Activated CD4-positive, alpha-beta T cell treated with anti-CD3 and anti-CD28 coated beads, Interleukin-2, amount 10 ng/mL, durations not matched to agents 24 days and 14 days (primary cell): Measurements from ENCODE around the gene ZCCHC7. TPM values are rescaled to one million over a fixed set of nuclear protein-coding genes. Genes with fewer than 3 reads are reported as not detected.
"Not testable (repeated sequence)": the region's sequence is repeated elsewhere in the genome, so short reads cannot be mapped to it uniquely, and the experiment has no call there.

Source experiments
- DNase-seq: peaks from one replicate; pipeline ENCODE4 v3.0.0; 2022
- H3K27ac Mint-ChIP-seq: one replicate; pipeline ENCODE4 v1.8.0; 2022; ENCODE audit warnings: mild to moderate bottlenecking, mixed read lengths
- H3K27me3 Mint-ChIP-seq: one replicate; pipeline ENCODE4 v1.8.0; 2022; ENCODE audit warnings: mixed read lengths
- H3K36me3 Mint-ChIP-seq: one replicate; pipeline ENCODE4 v1.8.0; 2022; ENCODE audit warnings: low read depth, mild to moderate bottlenecking, mixed read lengths
- H3K4me1 Mint-ChIP-seq: one replicate; pipeline ENCODE4 v1.8.0; 2021; ENCODE audit warnings: mixed read lengths
- H3K4me3 Mint-ChIP-seq: one replicate; pipeline ENCODE4 v1.8.0; 2022; ENCODE audit warnings: mild to moderate bottlenecking, moderate library complexity, mixed read lengths
- H3K9me3 Mint-ChIP-seq: one replicate; pipeline ENCODE4 v1.8.0; 2021; ENCODE audit warnings: mixed read lengths
- intact Hi-C: fragments of 100-400 bp; cut with micrococcal nuclease; formaldehyde crosslinking; loops from one replicate; pipeline ENCODE4 v1.15.1; 2023
- total RNA-seq: library from RNA; stranded (reverse); gene quantifications from 2 replicates; pipeline ENCODE4 v1.2.3, GENCODE V29; 2022

ZCCHC7 gene
- total RNA-seq, 1 donor from 2014 or later, result 25.3 TPM

DNA sequence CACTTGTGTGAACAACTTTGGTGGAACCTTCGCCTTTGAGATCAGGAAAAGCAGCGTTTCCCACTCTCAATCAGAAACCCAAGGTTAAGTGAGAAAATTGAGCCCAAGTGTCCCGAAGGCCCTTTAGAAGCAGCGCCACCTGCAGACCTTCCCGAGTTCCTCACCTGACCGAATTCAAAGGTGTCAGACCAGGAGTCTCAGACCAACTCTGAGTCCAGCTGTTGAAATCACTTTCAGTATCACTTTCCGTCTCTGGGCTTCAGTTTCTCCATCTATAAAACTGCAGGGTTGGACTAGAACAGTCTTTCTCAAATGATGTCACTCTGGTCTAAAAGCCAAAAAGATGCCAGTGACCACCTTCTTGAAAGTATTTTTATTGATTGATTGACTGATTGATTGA lies 270.4 kb downstream of the ZCCHC7 start:
- no peaks in the 10 kb centered on the region for H3K27me3 Mint-ChIP-seq
- no peaks in the 10 kb centered on the region for H3K4me1 Mint-ChIP-seq
- peak; percentile 80 for DNase-seq
- H3K4me3 Mint-ChIP-seq, result no peak overlapping the region
- no peaks in the 10 kb centered on the region for H3K36me3 Mint-ChIP-seq
- intact Hi-C loops, result loop anchor here (5.0 kb wide), 1 partner anchor 393 kb away; no protein-coding TSS in a partner anchor
- no peak overlapping the region for H3K27ac Mint-ChIP-seq
- H3K9me3 Mint-ChIP-seq, result no peaks in the 10 kb centered on the region

DNA sequence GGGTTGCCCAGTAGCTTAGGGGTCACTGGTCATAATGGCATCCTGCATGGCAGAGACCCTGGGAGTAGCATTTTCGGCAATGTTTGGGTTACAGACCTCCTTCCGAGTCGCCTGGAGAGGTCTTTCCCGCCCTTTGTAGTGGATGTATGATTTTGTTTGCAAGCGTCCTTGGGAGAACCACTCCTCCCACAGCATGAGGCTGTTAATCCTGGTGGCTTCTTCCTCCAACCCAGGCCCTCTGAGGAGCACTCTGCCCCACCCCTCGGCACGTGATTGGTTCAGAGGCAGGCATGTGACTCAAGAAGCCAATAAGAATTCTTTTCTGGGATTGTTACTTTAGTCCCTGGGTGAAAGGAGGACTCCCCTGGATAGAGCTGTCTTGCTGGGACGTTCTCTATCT lies 271.9 kb downstream of the ZCCHC7 start:
- Mint-ChIP-seq H3K27me3 (no peaks in the 10 kb centered on the region), H3K27ac (no peak overlapping the region)
- intact Hi-C loops, result loop anchor here (5.0 kb wide), 1 partner anchor 395 kb away; no protein-coding TSS in a partner anchor

DNA sequence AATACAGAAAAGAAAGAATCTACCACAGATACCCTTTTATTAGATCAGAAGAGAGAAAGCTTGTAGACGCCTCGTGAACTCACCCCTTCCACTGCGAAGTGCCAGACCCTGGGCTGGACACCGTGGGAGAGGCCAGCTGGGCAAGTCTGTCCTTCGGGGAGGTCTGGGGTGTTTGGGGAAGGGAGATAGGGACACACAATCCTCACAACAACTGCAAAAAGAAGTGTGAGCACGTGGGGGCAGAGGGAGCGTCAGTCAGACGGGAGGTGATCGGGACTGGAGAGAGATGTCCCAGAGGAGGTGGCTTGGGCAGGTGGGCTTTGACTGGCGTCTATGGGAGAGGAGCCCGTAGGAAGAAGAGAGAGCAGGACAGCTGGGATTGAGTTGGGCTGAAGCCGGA lies 274.9 kb downstream of the ZCCHC7 start:
- Mint-ChIP-seq H3K27ac (no peak overlapping the region), H3K9me3 (no peaks in the 10 kb centered on the region), H3K36me3 (no peaks in the 10 kb centered on the region), H3K4me3 (no peak overlapping the region), H3K4me1 (no peaks in the 10 kb centered on the region), H3K27me3 (no peaks in the 10 kb centered on the region)
- intact Hi-C loops, result no loop called here
- DNase-seq, result no peak

More for the DNA sequence above, 271.9 kb downstream of the ZCCHC7 start:
- Mint-ChIP-seq H3K4me3 (no peak overlapping the region), H3K9me3 (no peaks in the 10 kb centered on the region), H3K36me3 (no peaks in the 10 kb centered on the region), H3K4me1 (no peaks in the 10 kb centered on the region)
- no peak for DNase-seq

DNA sequence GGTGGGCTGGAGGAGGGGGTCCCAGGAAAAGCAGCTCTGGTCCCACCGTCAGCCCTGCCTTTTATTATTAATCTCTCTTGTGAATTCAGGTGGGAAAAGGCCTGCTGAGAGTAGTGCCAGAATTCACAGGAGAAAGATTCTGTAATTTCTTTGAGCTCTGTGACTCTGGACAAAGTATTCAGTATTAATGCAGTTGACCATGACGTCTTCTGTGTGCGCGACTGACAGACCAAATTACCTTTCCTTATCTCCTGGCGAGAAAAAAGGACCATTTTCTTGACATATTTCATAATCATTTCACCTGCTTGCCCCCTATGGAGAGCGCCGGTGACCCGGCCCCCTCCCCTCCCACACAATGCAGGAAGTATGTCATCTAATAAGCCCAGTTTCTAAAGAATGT lies 275.3 kb downstream of the ZCCHC7 start:
- Mint-ChIP-seq H3K4me3 (no peak overlapping the region), H3K4me1 (no peaks in the 10 kb centered on the region), H3K36me3 (no peaks in the 10 kb centered on the region), H3K9me3 (no peaks in the 10 kb centered on the region), H3K27me3 (no peaks in the 10 kb centered on the region), H3K27ac (no peak overlapping the region)
- DNase-seq, result no peak
- intact Hi-C loops, result no loop called here

DNA sequence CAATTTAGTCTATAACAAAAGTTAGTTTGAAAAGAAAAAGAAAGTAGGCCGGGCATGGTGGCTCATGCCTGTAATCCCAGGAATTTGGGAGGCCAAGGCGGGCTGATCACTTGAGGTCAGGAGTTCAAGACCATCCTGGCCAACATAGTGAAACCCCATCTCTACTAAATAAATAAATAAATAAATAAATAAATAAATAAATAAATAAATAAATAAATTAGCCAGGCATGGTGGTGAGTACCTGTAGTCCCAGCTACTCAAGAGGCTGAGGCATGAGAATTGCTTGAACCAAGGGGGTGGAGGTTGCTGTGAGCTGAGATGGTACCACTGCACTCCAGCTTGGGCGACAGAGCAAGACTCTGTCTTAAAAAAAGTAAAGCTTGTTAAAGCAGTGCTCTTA lies 277.6 kb downstream of the ZCCHC7 start:
- intact Hi-C loops, H3K4me3 Mint-ChIP-seq, H3K27ac Mint-ChIP-seq, H3K9me3 Mint-ChIP-seq, H3K27me3 Mint-ChIP-seq, DNase-seq, H3K4me1 Mint-ChIP-seq, H3K36me3 Mint-ChIP-seq: not testable (repeated sequence)

DNA sequence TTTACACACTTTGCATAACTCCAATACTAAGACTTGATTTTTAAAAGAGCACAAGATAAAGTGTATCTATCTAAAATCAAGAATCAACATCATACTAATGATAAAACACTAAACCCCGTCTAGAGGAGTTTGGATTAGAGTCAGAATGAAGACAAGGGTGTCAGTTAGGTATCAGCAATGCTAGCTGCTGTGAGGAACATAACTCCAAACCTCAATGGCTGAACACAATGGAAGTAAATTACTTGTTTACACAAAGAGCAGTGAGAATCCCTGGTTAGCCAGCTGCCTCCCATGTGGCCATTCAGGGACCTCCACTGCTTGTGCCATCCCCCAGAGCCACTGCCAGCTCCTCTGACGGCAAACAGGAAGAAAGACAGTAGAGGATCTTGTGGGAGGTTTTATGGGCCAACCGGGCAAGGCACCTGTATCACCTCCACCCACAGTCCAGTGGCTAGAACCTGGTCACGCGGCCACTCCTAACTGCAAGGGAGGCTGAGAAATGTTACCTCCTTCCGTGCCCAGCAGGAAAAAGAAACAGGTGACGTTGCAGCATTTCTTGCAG lies 278.2 kb downstream of the ZCCHC7 start:
- Mint-ChIP-seq H3K4me1 (no peaks in the 10 kb centered on the region), H3K36me3 (no peaks in the 10 kb centered on the region), H3K9me3 (no peaks in the 10 kb centered on the region), H3K27ac (no peak overlapping the region), H3K27me3 (peaks cover 3% of the 10 kb centered on the region), H3K4me3 (no peak overlapping the region)
- DNase-seq, result no peak
- intact Hi-C loops, result no loop called here

DNA sequence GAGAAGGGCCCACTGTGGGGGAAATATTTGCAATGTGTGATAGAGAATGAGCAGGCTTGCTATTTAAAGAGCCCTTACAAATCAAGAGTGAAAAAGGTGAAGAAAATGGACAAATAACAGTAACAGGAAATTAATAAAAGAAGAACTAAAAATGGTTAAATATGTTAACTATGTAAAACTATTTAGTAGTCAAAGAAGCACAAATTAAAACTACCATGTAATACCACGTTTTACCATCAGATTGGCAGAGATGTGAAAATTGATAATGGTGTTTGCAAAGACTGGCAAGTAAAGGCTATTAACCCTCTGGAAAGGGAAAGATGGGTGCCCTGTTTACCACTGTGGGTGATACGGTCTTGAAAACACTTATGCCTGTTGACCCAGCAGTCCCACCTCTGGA lies 279.0 kb downstream of the ZCCHC7 start:
- no peak for DNase-seq
- H3K36me3 Mint-ChIP-seq, result no peaks in the 10 kb centered on the region
- H3K9me3 Mint-ChIP-seq, result no peaks in the 10 kb centered on the region
- H3K27ac Mint-ChIP-seq, result no peak overlapping the region
- no peaks in the 10 kb centered on the region for H3K4me1 Mint-ChIP-seq
- intact Hi-C loops, result no loop called here
- peaks cover 3% of the 10 kb centered on the region for H3K27me3 Mint-ChIP-seq
- no peak overlapping the region for H3K4me3 Mint-ChIP-seq

DNA sequence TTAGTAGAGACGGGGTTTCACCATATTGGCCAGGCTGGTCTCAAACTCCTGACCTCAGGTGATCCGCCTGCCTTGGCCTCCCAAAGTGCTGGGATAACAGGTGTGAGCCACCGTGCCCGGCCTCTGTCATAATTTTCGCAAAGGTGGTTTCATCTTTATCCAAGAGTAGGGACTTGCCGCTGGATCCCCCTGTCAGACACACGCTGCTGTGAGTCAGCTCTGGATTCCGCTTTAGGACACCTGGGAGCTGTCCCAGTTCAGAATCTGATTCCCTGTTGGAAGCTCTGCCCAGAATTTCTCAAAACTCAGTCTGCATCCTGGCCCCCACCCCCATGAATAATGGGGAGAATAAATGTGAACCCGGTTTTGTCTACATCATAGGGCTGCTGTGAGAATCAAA lies 284.2 kb downstream of the ZCCHC7 start:
- no peak overlapping the region for H3K27ac Mint-ChIP-seq
- no peak for DNase-seq
- H3K36me3 Mint-ChIP-seq, result no peaks in the 10 kb centered on the region
- H3K4me3 Mint-ChIP-seq, result no peak overlapping the region
- H3K4me1 Mint-ChIP-seq, result peaks cover 7% of the 10 kb centered on the region
- peaks cover 7% of the 10 kb centered on the region for H3K27me3 Mint-ChIP-seq
- no peaks in the 10 kb centered on the region for H3K9me3 Mint-ChIP-seq
- intact Hi-C loops, result no loop called here

DNA sequence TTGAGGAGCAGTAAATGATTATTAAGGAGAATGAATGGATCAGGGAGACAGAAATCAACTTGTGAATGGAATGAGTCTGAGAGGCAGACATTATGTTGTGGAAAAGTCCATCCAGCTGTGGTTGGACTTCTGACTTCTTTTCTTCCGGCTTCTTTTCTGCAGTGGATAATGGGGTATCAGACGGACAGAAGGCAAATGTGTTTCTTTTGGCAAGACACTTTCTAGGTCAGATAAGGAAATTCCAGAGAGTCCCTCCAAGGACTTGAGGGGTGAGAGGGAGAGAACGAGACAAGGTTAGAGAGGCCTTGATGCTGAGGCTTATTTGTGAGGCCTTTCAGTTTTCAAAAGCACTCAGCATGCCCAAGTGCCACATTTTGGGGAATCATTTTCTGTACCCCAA lies 285.0 kb downstream of the ZCCHC7 start:
- intact Hi-C loops, result no loop called here
- H3K4me3 Mint-ChIP-seq, result no peak overlapping the region
- peaks cover 7% of the 10 kb centered on the region for H3K27me3 Mint-ChIP-seq

DNA sequence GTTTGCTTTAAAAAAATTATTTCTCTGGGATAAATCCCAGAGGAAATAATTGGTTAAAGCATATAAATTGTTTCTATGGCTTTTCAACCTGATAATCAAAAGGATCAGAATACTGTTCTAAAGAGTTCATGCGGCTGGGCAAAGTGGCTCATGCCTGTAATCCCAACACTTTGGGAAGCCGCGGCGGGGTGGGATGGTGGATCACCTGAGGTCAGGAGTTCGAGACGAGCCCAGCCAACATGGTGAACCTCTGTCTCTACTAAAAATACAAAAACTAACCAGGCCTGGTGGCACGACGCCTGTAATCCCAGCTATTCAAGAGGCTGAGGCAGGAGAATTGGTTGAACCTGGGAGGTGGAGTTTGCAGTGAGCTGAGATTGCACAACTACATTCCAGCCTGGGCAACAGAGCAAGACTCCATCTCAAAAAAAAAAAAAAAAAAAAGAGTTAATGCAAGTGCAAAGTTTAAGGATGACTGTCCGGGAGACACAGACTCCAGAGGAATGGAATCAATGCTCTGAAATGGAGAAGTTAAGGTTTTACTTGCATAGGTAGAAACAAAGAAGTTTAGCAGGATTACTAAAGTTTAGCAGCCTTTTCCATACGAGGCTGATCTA lies 285.5 kb downstream of the ZCCHC7 start:
- Mint-ChIP-seq H3K4me1 (peaks cover 7% of the 10 kb centered on the region), H3K36me3 (no peaks in the 10 kb centered on the region), H3K9me3 (no peaks in the 10 kb centered on the region), H3K4me3 (no peak overlapping the region), H3K27me3 (peaks cover 7% of the 10 kb centered on the region), H3K27ac (no peak overlapping the region)
- no peak for DNase-seq
- intact Hi-C loops, result no loop called here

More for the DNA sequence above, 285.0 kb downstream of the ZCCHC7 start:
- H3K9me3 Mint-ChIP-seq, result no peaks in the 10 kb centered on the region
- no peak overlapping the region for H3K27ac Mint-ChIP-seq
- no peak for DNase-seq
- no peaks in the 10 kb centered on the region for H3K36me3 Mint-ChIP-seq
- H3K4me1 Mint-ChIP-seq, result peaks cover 7% of the 10 kb centered on the region

DNA sequence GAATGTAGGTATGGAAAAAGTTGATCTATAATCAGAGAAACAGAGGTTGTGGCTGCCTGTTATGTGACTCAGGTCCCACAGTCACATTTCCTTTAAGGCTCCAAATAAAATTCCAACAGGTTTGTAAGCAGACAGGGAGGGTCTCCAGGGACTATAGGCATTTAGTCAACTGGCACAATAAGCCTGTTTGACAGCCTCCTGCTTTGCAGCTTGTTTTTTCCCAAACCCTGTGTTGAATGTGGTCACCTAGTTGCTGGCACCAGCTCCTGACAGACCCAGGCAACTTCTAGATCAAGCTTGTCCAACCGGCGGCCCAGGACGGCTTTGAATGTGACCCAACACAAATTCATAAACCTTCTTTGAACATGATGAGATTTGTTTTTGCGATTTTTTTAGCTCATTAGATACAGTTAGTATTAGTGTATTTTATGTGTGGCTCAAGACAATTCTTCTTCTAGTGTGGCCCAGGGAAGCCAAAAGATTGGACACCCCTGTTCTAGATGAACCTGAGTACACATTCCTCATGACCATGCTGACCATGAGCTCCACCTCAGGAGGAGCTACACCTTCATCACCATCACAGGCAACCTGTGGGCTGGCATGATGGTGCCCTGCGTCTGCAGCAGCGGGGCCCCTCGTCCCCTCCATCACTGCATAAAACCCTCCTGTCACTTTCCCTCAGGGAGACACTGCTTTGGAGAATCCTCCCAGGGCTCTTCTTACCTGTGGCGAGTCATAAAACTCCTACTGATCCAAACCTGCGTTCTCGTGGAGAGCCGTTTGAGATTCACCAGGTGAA lies 286.4 kb downstream of the ZCCHC7 start:
- no peaks in the 10 kb centered on the region for H3K9me3 Mint-ChIP-seq
- peaks cover 9% of the 10 kb centered on the region for H3K4me1 Mint-ChIP-seq
- no peak overlapping the region for H3K4me3 Mint-ChIP-seq
- H3K27ac Mint-ChIP-seq, result no peak overlapping the region
- intact Hi-C loops, result no loop called here
- H3K27me3 Mint-ChIP-seq, result peaks cover 7% of the 10 kb centered on the region
- no peak for DNase-seq
- H3K36me3 Mint-ChIP-seq, result no peaks in the 10 kb centered on the region

DNA sequence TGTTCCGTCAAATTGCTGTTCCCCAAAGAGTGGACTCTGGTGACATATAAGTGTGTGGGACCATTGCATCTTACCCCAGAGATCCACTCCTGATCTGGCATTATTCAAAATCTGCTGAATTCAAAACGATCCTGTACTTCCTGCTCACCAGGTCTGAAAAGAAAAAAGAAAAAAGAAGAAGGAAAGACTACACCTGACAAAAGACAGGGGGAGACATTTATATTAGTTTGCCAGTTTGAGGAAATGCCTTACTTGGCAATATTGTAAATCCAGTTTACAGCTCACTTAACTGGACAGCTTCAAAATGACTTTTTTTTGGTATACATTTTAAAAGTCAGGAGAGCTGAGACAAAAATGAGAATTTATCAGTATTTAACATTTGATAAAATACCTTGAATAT lies 287.1 kb downstream of the ZCCHC7 start:
- Mint-ChIP-seq H3K27me3 (peaks cover 7% of the 10 kb centered on the region), H3K36me3 (no peaks in the 10 kb centered on the region), H3K9me3 (no peaks in the 10 kb centered on the region), H3K27ac (no peak overlapping the region), H3K4me1 (peaks cover 9% of the 10 kb centered on the region), H3K4me3 (no peak overlapping the region)
- no peak for DNase-seq
- intact Hi-C loops, result no loop called here
